ENCODE data around the gene FNBP1.
"Not testable (repeated sequence)": the region's sequence is repeated elsewhere in the genome, so short reads cannot be mapped to it uniquely, and the experiment has no call there.

Gene FNBP1

DNA sequence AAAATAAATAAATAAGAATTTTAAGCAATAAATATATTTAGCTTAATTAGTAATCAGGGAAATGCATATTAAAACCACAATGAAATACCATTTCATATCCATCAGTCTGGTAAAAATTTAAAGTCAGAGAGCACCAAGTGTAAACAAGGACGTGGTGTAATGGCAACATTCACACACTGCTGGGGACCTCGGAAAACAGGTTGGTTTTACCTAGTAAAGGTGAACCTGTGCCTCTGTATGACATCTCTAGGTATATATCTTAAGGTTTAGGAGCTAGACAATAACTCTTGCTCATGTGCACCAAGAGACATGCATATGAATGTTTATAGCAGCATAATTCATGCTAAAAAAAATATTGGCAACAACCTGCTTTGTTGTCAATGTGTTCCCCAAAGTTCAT lies 29.7 kb downstream of the FNBP1 start:
- no peak for DNase-seq (ENCODE audit: low read depth)
- H3K4me3 ChIP-seq (ENCODE audit: low read depth, low read length): no peak overlapping the region
- TF ChIP-seq CTCF (IDR thresholded peaks at IDR 0.05; ENCODE audit: low read depth, low read length, missing control alignments): no peak

- no peak overlapping the region; the same call in 1 of the 2 replicates for H3K4me3 ChIP-seq (ENCODE audit: low read depth, low read length)
- TF ChIP-seq CTCF (IDR thresholded peaks at IDR 0.05; ENCODE audit: low read depth, low read length, missing control alignments): no peak
- DNase-seq (ENCODE audit: low read depth): no peak
Measured at GRCh38 chr9:130010151-130010988, 32.6 kb downstream of the FNBP1 start.

- H3K4me3 ChIP-seq (ENCODE audit: low read depth, low read length): not testable (repeated sequence)
Measured at GRCh38 chr9:130009546-130009945, 33.4 kb downstream of the FNBP1 start.

GRCh38 chr9:130008538-130008937 lies 34.5 kb downstream of the FNBP1 start:
- no peak for TF ChIP-seq CTCF (IDR thresholded peaks at IDR 0.05; ENCODE audit: low read depth, low read length, missing control alignments)
- H3K4me3 ChIP-seq (ENCODE audit: low read depth, low read length): peak overlapping the region; percentile 1; the same call in 1 of the 2 replicates
- no peak for DNase-seq (ENCODE audit: low read depth)

More at GRCh38 chr9:130009546-130009945, 33.4 kb downstream of the FNBP1 start:
- not testable (repeated sequence) for DNase-seq (ENCODE audit: low read depth)

DNA sequence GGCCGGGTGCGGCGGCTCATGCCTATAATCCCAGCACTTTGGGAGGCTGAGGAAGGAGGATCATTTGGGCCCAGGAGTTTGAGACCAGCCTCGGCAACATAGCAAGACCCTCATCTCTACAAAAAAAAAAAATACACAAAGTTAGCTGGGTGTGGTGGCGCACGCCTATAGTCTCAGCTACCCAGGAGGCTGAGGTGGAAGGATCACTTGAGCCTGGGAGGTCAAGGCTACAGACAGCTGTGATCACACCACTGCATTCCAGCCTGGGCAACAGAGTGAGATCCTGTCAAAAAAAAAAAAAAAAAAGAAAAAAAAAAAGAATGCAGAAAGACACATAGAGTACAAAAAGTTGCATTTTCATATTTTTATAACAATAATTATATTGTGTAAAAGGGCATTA lies 36.0 kb downstream of the FNBP1 start:
- H3K4me3 ChIP-seq (ENCODE audit: low read depth, low read length): peak overlapping the region; percentile 33; the same call in 1 of the 2 replicates
- not testable (repeated sequence) for DNase-seq (ENCODE audit: low read depth)

GRCh38 chr9:130003943-130004552 lies 38.9 kb downstream of the FNBP1 start:
- peak overlapping the region; percentile 55; the same call in 1 of the 2 replicates for H3K4me3 ChIP-seq (ENCODE audit: low read depth, low read length)
- DNase-seq (ENCODE audit: low read depth): no peak
- TF ChIP-seq CTCF (IDR thresholded peaks at IDR 0.05; ENCODE audit: low read depth, low read length, missing control alignments): no peak

DNA sequence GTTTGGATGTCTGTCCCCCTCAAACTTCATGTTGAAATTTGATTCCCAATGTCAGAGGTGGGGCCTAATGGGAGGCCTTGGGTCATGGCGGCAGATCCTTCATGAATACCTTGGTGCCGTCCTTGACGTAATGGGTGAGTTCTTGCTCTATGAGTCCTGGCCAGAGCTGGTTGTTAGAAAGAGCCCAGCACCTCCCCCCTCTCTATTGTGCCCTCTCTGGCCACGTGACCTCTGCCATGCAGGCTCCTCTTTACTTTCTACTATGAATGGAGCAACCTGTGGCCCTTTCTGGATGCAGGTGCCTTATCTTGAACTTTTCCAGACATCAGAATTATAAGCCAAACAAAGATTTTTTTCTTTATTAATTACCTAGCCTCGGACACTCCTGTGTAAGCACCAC lies 40.7 kb downstream of the FNBP1 start:
- TF ChIP-seq CTCF (IDR thresholded peaks at IDR 0.05; ENCODE audit: low read depth, low read length, missing control alignments): no peak
- DNase-seq (ENCODE audit: low read depth): no peak
- H3K4me3 ChIP-seq (ENCODE audit: low read depth, low read length): peak overlapping the region; percentile 55; the same call in 1 of the 2 replicates

DNA sequence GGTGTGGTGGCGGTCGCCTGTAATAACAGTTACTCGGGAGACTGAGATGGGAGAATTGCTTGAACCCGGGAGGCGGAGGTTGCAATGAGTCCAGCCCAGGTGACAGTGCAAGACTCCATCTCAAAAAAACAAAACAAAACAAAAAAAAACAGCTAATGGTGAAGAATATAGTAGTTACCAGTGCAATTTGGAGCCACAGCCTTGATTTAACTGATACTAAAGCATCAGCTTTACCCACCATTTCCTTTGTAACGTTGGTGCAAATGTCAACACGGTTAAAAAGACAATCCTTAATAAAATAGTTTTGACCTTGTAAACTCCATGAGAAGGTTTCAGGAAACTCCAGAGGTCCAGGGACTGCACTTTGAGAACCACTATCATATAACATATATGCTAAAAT lies 41.8 kb downstream of the FNBP1 start:
- no peak for DNase-seq (ENCODE audit: low read depth)
- no peak overlapping the region; the same call in 1 of the 2 replicates for H3K4me3 ChIP-seq (ENCODE audit: low read depth, low read length)
- TF ChIP-seq CTCF (IDR thresholded peaks at IDR 0.05; ENCODE audit: low read depth, low read length, missing control alignments): no peak

Measured in GM12864 (cell line).